Vagina (tissue), 2 donors: ENCODE results near the gene NUP210. TPM values are rescaled to one million over a fixed set of nuclear protein-coding genes. Genes with fewer than 3 reads are reported as not detected.

Experiments used
- DNase-seq, 2 donors: peaks; one replicate each; pipeline ENCODE4 v3.0.0-alpha.2; 2017; ENCODE audit errors: extremely low spot score in 2 of 2
- H3K27ac ChIP-seq: fragments of 200-600 bp; sonication (generic); one replicate; pipeline ENCODE4 v1.5.1; 2019
- H3K27me3 ChIP-seq: fragments of 200-600 bp; sonication (generic); one replicate; pipeline ENCODE4 v1.5.1; 2019
- H3K36me3 ChIP-seq, 2 donors: fragments of 200-600 bp; sonication (generic); one replicate each; pipeline ENCODE4 v1.5.1; 2017 to 2019
- H3K4me1 ChIP-seq: fragments of 200-600 bp; sonication (generic); one replicate; pipeline ENCODE4 v1.5.1; 2019
- H3K4me3 ChIP-seq, 2 donors: fragments of 200-600 bp; sonication (generic); 1 replicate in 1 of 2; 2 replicates in 1 of 2; pipeline ENCODE4 v1.5.1; 2016 to 2019
- H3K9me3 ChIP-seq: fragments of 200-600 bp; sonication (generic); one replicate; pipeline ENCODE4 v1.5.1; 2019
- POLR2A ChIP-seq, 2 donors: fragments of 450-650 bp; IDR thresholded peaks; one replicate each; pipeline ENCODE4 v1.6.1; 2017; ENCODE audit warnings: antibody characterized with exemption in 2 of 2, mild to moderate bottlenecking in 2 of 2, moderate library complexity in 2 of 2
- POLR2AphosphoS5 ChIP-seq, 2 donors: sonication (generic); formaldehyde crosslinking; IDR thresholded peaks; one replicate each; pipeline ENCODE4 v1.9.0; 2017; ENCODE audit warnings: antibody characterized with exemption in 2 of 2, mild to moderate bottlenecking in 2 of 2, low read depth in 1 of 2; ENCODE audit not compliant: insufficient read depth in 1 of 2
- intact Hi-C: fragments of 100-400 bp; cut with DNase I; formaldehyde crosslinking; loops from one replicate; pipeline ENCODE4 v1.15.1; 2023
- total RNA-seq: library from RNA; depleted of rRNA; stranded (reverse); fragments of >200 nt; gene quantifications from one replicate; pipeline ENCODE4 v1.2.3, GENCODE V29; 2016
- TF ChIP-seq, protein P1 (sequence below), 3 experiments: fragments of 450-650 bp in 2 of 3; fragments of 200-600 bp in 1 of 3; sonication (generic) in 1 of 3; IDR thresholded peaks; one replicate each; pipeline ENCODE4 v1.5.1; 2017 to 2019; ENCODE audit warnings: antibody characterized with exemption in 3 of 3, mild to moderate bottlenecking in 2 of 3, moderate library complexity in 2 of 3

NUP210 gene
- total RNA-seq, 1 donor from 2014 or later, result 10.1 TPM

GRCh38 chr3:13316603-13317002 is 103.5 kb downstream of the NUP210 start:
- DNase-seq, result no peak
- TF ChIP-seq POLR2A (IDR thresholded peaks at IDR 0.05) (no peak), POLR2AphosphoS5 (IDR thresholded peaks at IDR 0.05; ENCODE audit: insufficient read depth in 1 of 2, low read depth in 1 of 2) (no peak)
- TF ChIP-seq, protein P1, sequence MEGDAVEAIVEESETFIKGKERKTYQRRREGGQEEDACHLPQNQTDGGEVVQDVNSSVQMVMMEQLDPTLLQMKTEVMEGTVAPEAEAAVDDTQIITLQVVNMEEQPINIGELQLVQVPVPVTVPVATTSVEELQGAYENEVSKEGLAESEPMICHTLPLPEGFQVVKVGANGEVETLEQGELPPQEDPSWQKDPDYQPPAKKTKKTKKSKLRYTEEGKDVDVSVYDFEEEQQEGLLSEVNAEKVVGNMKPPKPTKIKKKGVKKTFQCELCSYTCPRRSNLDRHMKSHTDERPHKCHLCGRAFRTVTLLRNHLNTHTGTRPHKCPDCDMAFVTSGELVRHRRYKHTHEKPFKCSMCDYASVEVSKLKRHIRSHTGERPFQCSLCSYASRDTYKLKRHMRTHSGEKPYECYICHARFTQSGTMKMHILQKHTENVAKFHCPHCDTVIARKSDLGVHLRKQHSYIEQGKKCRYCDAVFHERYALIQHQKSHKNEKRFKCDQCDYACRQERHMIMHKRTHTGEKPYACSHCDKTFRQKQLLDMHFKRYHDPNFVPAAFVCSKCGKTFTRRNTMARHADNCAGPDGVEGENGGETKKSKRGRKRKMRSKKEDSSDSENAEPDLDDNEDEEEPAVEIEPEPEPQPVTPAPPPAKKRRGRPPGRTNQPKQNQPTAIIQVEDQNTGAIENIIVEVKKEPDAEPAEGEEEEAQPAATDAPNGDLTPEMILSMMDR (IDR thresholded peaks at IDR 0.05), result no peak
- Histone ChIP-seq H3K27me3 (no peaks in the 10 kb centered on the region), H3K4me1 (no peaks in the 10 kb centered on the region), H3K9me3 (no peaks in the 10 kb centered on the region), H3K27ac (no peak overlapping the region), H3K4me3 (no peak overlapping the region), H3K36me3 (no peaks in the 10 kb centered on the region)
- intact Hi-C loops, result loop anchor here (10.0 kb wide), 1 partner anchor 148 kb away; no protein-coding TSS in a partner anchor

GRCh38 chr3:13314877-13315276 is 105.2 kb downstream of the NUP210 start:
- Histone ChIP-seq H3K9me3 (no peaks in the 10 kb centered on the region), H3K4me1 (no peaks in the 10 kb centered on the region), H3K4me3 (no peak overlapping the region), H3K36me3 (no peaks in the 10 kb centered on the region), H3K27me3 (no peaks in the 10 kb centered on the region), H3K27ac (no peak overlapping the region)
- no peak for DNase-seq
- TF ChIP-seq, protein P1 (IDR thresholded peaks at IDR 0.05), result no peak
- TF ChIP-seq POLR2AphosphoS5 (IDR thresholded peaks at IDR 0.05; ENCODE audit: insufficient read depth in 1 of 2, low read depth in 1 of 2), result no peak
- no peak for TF ChIP-seq POLR2A (IDR thresholded peaks at IDR 0.05)
- intact Hi-C loops, result loop anchor here (10.0 kb wide), 1 partner anchor 150 kb away; no protein-coding TSS in a partner anchor

DNA sequence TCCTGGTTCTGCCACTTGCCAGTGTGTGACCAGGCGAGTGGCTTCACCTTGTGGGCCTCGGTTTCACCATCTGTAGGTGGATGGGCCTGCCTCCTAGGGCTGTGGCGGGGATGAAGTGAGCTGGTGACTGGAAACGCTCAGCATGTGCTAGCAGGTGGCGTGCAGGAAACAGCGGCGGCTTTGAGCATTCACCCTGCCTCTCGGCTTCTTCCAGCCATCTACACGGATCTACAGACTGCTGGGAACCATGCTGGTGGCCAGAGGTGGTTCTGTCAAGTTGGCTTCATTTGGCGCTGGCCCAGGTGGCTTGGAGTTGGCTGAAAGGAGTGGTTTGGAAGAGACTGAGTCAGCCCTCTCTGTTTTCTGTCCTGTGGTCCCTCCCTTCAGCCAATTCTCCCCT is 106.3 kb downstream of the NUP210 start:
- H3K36me3 ChIP-seq, result no peaks in the 10 kb centered on the region
- intact Hi-C loops, result loop anchor here (10.0 kb wide), 1 partner anchor 151 kb away; no protein-coding TSS in a partner anchor
- no peaks in the 10 kb centered on the region for H3K27me3 ChIP-seq
- H3K27ac ChIP-seq, result no peak overlapping the region
- TF ChIP-seq POLR2AphosphoS5 (IDR thresholded peaks at IDR 0.05; ENCODE audit: insufficient read depth in 1 of 2, low read depth in 1 of 2) (no peak), POLR2A (IDR thresholded peaks at IDR 0.05) (no peak)
- TF ChIP-seq, protein P1 (IDR thresholded peaks at IDR 0.05), result no peak
- DNase-seq, result no peak
- H3K4me1 ChIP-seq, result no peaks in the 10 kb centered on the region
- no peaks in the 10 kb centered on the region for H3K9me3 ChIP-seq
- no peak overlapping the region for H3K4me3 ChIP-seq

DNA sequence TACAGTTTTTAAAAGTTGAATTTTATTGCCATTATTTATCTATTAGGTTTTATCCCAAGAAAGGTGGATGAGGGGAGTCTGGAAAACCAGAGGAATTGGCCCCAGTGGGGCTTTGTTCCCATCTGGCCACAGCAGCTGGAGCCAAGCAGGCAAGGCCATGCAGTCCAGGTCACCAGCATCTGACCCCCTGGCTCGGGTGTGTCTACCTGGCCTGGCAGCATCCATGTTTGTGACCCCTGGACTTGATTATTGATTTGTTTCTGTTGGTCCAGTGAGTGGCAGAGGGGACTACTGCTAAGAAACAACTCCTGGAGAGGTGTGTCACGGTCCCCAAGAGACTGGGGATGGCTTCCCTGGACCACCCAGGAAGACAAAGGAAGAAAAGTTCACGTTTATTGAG is 111.1 kb downstream of the NUP210 start:
- H3K27me3 ChIP-seq, result no peaks in the 10 kb centered on the region
- H3K4me3 ChIP-seq, result no peak overlapping the region
- H3K4me1 ChIP-seq, result no peaks in the 10 kb centered on the region
- intact Hi-C loops, result no loop called here
- H3K9me3 ChIP-seq, result no peaks in the 10 kb centered on the region
- no peak overlapping the region for H3K27ac ChIP-seq
- TF ChIP-seq, protein P1 (IDR thresholded peaks at IDR 0.05), result no peak
- H3K36me3 ChIP-seq, result no peaks in the 10 kb centered on the region
- DNase-seq, result no peak

- no peak for DNase-seq
- Histone ChIP-seq H3K4me3 (no peak overlapping the region), H3K27ac (no peak overlapping the region), H3K9me3 (no peaks in the 10 kb centered on the region), H3K36me3 (no peaks in the 10 kb centered on the region), H3K4me1 (no peaks in the 10 kb centered on the region), H3K27me3 (no peaks in the 10 kb centered on the region)
- TF ChIP-seq POLR2A (IDR thresholded peaks at IDR 0.05), result no peak
- no peak for TF ChIP-seq POLR2AphosphoS5 (IDR thresholded peaks at IDR 0.05; ENCODE audit: insufficient read depth in 1 of 2, low read depth in 1 of 2)
- TF ChIP-seq, protein P1 (IDR thresholded peaks at IDR 0.05), result no peak
- intact Hi-C loops, result no loop called here
These were observed 111.7 kb downstream of the NUP210 start for GRCh38 chr3:13308380-13308801.
